Upper lobe of left lung (tissue), 4 donors: Measurements from ENCODE around the gene CTAG1A.
"Not testable (repeated sequence)": the region's sequence is repeated elsewhere in the genome, so short reads cannot be mapped to it uniquely, and the experiment has no call there.

Source experiments
- CTCF ChIP-seq, 6 experiments: fragments of 450-650 bp in 4 of 6; fragments of 200-600 bp in 2 of 6; sonication (generic) in 2 of 6; IDR thresholded peaks; one replicate each; pipeline ENCODE4 v1.5.1; 2016 to 2019; ENCODE audit warnings: antibody characterized with exemption in 6 of 6
- POLR2AphosphoS5 ChIP-seq, 2 donors: sonication (generic); formaldehyde crosslinking; IDR thresholded peaks; one replicate each; pipeline ENCODE4 v1.5.1; 2017; ENCODE audit warnings: antibody characterized with exemption in 2 of 2

- TF ChIP-seq CTCF, POLR2AphosphoS5 (IDR thresholded peaks at IDR 0.05): not testable (repeated sequence)
These were observed 23.0 kb downstream of the CTAG1A start for GRCh38 chrX:154607976-154608375.
